ENCODE data around the gene SH3GL2.
A peak's percentile ranks its signal among the peaks of the same experiment; 100 is the strongest.

SH3GL2 gene

GRCh38 chr9:17833846-17834245 is 255.0 kb downstream of the SH3GL2 start:
- H3K27ac ChIP-seq = no peak overlapping the region
- TF ChIP-seq ZFX (IDR thresholded peaks at IDR 0.05) = no peak
- TF ChIP-seq, protein P1, sequence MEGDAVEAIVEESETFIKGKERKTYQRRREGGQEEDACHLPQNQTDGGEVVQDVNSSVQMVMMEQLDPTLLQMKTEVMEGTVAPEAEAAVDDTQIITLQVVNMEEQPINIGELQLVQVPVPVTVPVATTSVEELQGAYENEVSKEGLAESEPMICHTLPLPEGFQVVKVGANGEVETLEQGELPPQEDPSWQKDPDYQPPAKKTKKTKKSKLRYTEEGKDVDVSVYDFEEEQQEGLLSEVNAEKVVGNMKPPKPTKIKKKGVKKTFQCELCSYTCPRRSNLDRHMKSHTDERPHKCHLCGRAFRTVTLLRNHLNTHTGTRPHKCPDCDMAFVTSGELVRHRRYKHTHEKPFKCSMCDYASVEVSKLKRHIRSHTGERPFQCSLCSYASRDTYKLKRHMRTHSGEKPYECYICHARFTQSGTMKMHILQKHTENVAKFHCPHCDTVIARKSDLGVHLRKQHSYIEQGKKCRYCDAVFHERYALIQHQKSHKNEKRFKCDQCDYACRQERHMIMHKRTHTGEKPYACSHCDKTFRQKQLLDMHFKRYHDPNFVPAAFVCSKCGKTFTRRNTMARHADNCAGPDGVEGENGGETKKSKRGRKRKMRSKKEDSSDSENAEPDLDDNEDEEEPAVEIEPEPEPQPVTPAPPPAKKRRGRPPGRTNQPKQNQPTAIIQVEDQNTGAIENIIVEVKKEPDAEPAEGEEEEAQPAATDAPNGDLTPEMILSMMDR (conservative IDR thresholded peaks at IDR 0.05) = no peak

- no peak overlapping the region for H3K27ac ChIP-seq
- TF ChIP-seq, protein P1 (conservative IDR thresholded peaks at IDR 0.05) = peak; percentile 33
- no peak for TF ChIP-seq ZFX (IDR thresholded peaks at IDR 0.05)
These were observed 259.1 kb downstream of the SH3GL2 start for GRCh38 chr9:17837965-17838364.

DNA sequence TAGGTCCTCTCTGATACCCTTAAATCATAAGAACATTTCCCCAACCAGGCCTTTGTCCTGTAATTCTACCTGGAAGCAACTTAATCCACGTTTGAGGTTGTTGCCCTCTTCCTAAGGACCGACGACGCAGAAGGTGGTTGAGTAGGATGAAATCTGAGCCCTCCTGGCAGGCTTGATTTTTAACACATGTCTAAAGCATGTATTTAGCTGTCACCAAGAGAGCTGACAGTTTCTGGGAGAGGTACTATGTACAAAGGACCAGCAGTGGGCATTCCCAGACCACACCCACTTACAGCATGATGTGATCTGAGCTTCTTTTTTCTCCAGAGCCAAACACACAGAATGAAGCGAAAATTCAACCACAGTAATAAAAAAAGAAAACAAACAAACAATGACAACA is 260.9 kb downstream of the SH3GL2 start:
- no peak for TF ChIP-seq ZFX (IDR thresholded peaks at IDR 0.05)
- TF ChIP-seq, protein P1 (conservative IDR thresholded peaks at IDR 0.05) = no peak
- no peak overlapping the region for H3K27ac ChIP-seq

- no peak overlapping the region for H3K27ac ChIP-seq
- TF ChIP-seq, protein P1 (conservative IDR thresholded peaks at IDR 0.05) = no peak
- no peak for TF ChIP-seq ZFX (IDR thresholded peaks at IDR 0.05)
These were observed 264.4 kb downstream of the SH3GL2 start for GRCh38 chr9:17843236-17843635.

Measured in C4-2B (cell line).